Liver (tissue), 9 donors: Measurements from ENCODE around the gene PFKFB3. TPM values are rescaled to one million over a fixed set of nuclear protein-coding genes. Genes with fewer than 3 reads are reported as not detected.
"Not testable (repeated sequence)": the region's sequence is repeated elsewhere in the genome, so short reads cannot be mapped to it uniquely, and the experiment has no call there.

Experiments used
- DNase-seq: peaks from one replicate; pipeline ENCODE4 v3.0.0-alpha.2; 2017; ENCODE audit warnings: low spot score
- H3K27ac ChIP-seq, 2 donors: one replicate each; pipeline ENCODE4 v1.7.0; 2013; ENCODE audit warnings: inconsistent platforms in 2 of 2, low read length in 2 of 2, control low read depth in 1 of 2, low read depth in 1 of 2, mild to moderate bottlenecking in 1 of 2
- H3K27me3 ChIP-seq, 4 donors: one replicate each; pipeline versions ENCODE4 v1.6.1 to v1.7.0; 2013; ENCODE audit warnings: low read length in 3 of 4, inconsistent platforms in 1 of 4, mild to moderate bottlenecking in 1 of 4, moderate library complexity in 1 of 4; ENCODE audit not compliant: control insufficient read depth in 4 of 4, insufficient read depth in 4 of 4
- H3K36me3 ChIP-seq, 4 donors: one replicate each; pipeline versions ENCODE4 v1.6.1 to v1.7.0; 2013; ENCODE audit warnings: low read length in 3 of 4, mild to moderate bottlenecking in 3 of 4, low read depth in 1 of 4, moderate library complexity in 1 of 4; ENCODE audit not compliant: control insufficient read depth in 4 of 4, insufficient read depth in 3 of 4
- H3K4me1 ChIP-seq, 4 donors: one replicate each; pipeline versions ENCODE4 v1.6.1 to v1.7.0; 2013; ENCODE audit warnings: low read length in 3 of 4, mild to moderate bottlenecking in 3 of 4, moderate library complexity in 1 of 4; ENCODE audit not compliant: control insufficient read depth in 4 of 4, insufficient read depth in 4 of 4
- H3K4me3 ChIP-seq, 3 donors: one replicate each; pipeline versions ENCODE4 v1.6.1 to v1.7.0; 2013; ENCODE audit warnings: low read length in 3 of 3, control low read depth in 1 of 3, low read depth in 1 of 3, mild to moderate bottlenecking in 1 of 3
- H3K9ac ChIP-seq, 2 donors: one replicate each; pipeline ENCODE4 v1.7.0; 2013; ENCODE audit warnings: low read length in 2 of 2, mild to moderate bottlenecking in 2 of 2, moderate library complexity in 2 of 2, control low read depth in 1 of 2, low read depth in 1 of 2
- H3K9me3 ChIP-seq, 4 donors: one replicate each; pipeline versions ENCODE4 v1.6.1 to v1.7.0; 2013; ENCODE audit warnings: low read length in 3 of 4; ENCODE audit not compliant: control insufficient read depth in 4 of 4
- ATF3 ChIP-seq: IDR thresholded peaks from 2 replicates; pipeline ENCODE4 v1.6.1; 2016; ENCODE audit warnings: antibody characterized with exemption
- CTCF ChIP-seq: fragments of 150-350 bp; IDR thresholded peaks from 2 replicates; pipeline ENCODE4 v1.5.1; 2017; ENCODE audit warnings: improper control_type of control experiment, low read depth, low read length; ENCODE audit not compliant: missing input control
- FOXA1 ChIP-seq: IDR thresholded peaks from 2 replicates; pipeline ENCODE4 v1.6.1; 2016; ENCODE audit warnings: antibody characterized with exemption
- FOXA2 ChIP-seq: IDR thresholded peaks from 2 replicates; pipeline ENCODE4 v1.6.1; 2016; ENCODE audit warnings: antibody characterized with exemption
- GABPA ChIP-seq, 2 donors: IDR thresholded peaks in 1 of 2; conservative IDR thresholded peaks in 1 of 2; 2 replicates each; pipeline ENCODE4 v1.6.1; 2016; ENCODE audit warnings: antibody characterized with exemption in 2 of 2, mild to moderate bottlenecking in 1 of 2, moderate library complexity in 1 of 2
- HNF4A ChIP-seq, 2 donors: conservative IDR thresholded peaks; 2 replicates each; pipeline ENCODE4 v1.6.1; 2016; ENCODE audit warnings: antibody characterized with exemption in 2 of 2, mild to moderate bottlenecking in 2 of 2
- JUND ChIP-seq, 2 donors: IDR thresholded peaks; 2 replicates each; pipeline ENCODE4 v1.6.1; 2016; ENCODE audit warnings: antibody characterized with exemption in 2 of 2
- NR2F2 ChIP-seq: IDR thresholded peaks from 2 replicates; pipeline ENCODE4 v1.6.1; 2016; ENCODE audit warnings: antibody characterized with exemption
- RAD21 ChIP-seq, 2 donors: IDR thresholded peaks; 2 replicates each; pipeline ENCODE4 v1.6.1; 2016; ENCODE audit warnings: antibody characterized with exemption in 2 of 2, mild to moderate bottlenecking in 2 of 2
- RXRA ChIP-seq, 2 donors: IDR thresholded peaks; 2 replicates each; pipeline ENCODE4 v1.6.1; 2017 to 2018; ENCODE audit warnings: antibody characterized with exemption in 2 of 2, mild to moderate bottlenecking in 1 of 2
- SP1 ChIP-seq: IDR thresholded peaks from 2 replicates; pipeline ENCODE4 v1.6.1; 2018; ENCODE audit warnings: antibody characterized with exemption, mild to moderate bottlenecking
- TAF1 ChIP-seq: conservative IDR thresholded peaks from 2 replicates; pipeline ENCODE4 v1.6.1; 2016; ENCODE audit warnings: antibody characterized with exemption, mild to moderate bottlenecking
- YY1 ChIP-seq: IDR thresholded peaks from 2 replicates; pipeline ENCODE4 v1.6.1; 2016; ENCODE audit warnings: antibody characterized with exemption, mild to moderate bottlenecking
- WGBS: extraction: QIAGEN DNeasy Blood & Tissue Kit; methylation state at CpG from one replicate; pipeline ENCODE4 v1.1.7; 2013; 5-methylcytosine and 5-hydroxymethylcytosine counted together
- polyA plus RNA-seq, 2 donors: library from polyadenylated mRNA; stranded (reverse) in 1 of 2; unstranded in 1 of 2; fragments of 200-250 nt in 1 of 2; fragments of >200 nt in 1 of 2; fragmentation: Nextera tagmentation in 1 of 2; extraction: Ambion mirVana in 1 of 2; gene quantifications; one replicate each; pipeline versions ENCODE4 v1.2.1 to v1.2.3, GENCODE V29; 2013 to 2015
- total RNA-seq, 2 donors: library from RNA; depleted of rRNA; stranded (reverse); fragments of >200 nt; gene quantifications; one replicate each; pipeline ENCODE4 v1.2.3, GENCODE V29; 2014
- TF ChIP-seq, protein P1 (sequence below): IDR thresholded peaks from 2 replicates; pipeline ENCODE4 v1.6.1; 2016; ENCODE audit warnings: antibody characterized with exemption
- TF ChIP-seq, protein P2 (sequence below): IDR thresholded peaks from 2 replicates; pipeline ENCODE4 v1.6.1; 2016; ENCODE audit warnings: antibody characterized with exemption, mild to moderate bottlenecking
- donor health status: healthy.
- donor health status: healthy.
- donor health status: healthy.
- donor health status: healthy.
- donor health status: healthy.

PFKFB3 gene
- total and polyA plus RNA-seq, 4 donors = 1.6 to 9.1 (median 5.8) TPM

DNA sequence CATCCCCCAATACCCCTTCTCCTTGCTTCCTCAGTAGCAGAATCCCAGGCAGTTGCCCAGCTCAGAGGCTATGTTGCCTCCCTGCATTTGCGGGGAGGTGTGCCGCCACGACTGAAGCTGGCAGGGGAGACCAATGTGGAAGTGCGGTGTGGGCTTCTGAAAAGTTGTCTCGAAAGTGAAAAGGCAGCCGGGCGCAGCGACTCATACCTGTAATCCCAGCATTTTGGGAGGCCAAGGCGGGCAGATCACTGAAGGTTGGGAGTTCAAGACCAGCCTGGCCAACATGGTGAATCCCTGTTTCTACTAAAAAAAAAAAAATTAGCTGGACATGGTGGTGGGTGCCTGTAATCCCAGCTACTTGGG, 15.9 kb upstream of the PFKFB3 start:
- DNase-seq = no peak
- TF ChIP-seq GABPA (IDR thresholded peaks at IDR 0.05 in 1 of 2, conservative IDR thresholded peaks at IDR 0.05 in 1 of 2) (no peak), HNF4A (conservative IDR thresholded peaks at IDR 0.05) (no peak), YY1 (no peak), NR2F2 (no peak), SP1 (no peak), RXRA (IDR thresholded peaks at IDR 0.05) (no peak), FOXA1 (no peak), CTCF (no peak), TAF1 (no peak), ATF3 (no peak), JUND (IDR thresholded peaks at IDR 0.05) (no peak), RAD21 (IDR thresholded peaks at IDR 0.05) (no peak)
- TF ChIP-seq, protein P1, sequence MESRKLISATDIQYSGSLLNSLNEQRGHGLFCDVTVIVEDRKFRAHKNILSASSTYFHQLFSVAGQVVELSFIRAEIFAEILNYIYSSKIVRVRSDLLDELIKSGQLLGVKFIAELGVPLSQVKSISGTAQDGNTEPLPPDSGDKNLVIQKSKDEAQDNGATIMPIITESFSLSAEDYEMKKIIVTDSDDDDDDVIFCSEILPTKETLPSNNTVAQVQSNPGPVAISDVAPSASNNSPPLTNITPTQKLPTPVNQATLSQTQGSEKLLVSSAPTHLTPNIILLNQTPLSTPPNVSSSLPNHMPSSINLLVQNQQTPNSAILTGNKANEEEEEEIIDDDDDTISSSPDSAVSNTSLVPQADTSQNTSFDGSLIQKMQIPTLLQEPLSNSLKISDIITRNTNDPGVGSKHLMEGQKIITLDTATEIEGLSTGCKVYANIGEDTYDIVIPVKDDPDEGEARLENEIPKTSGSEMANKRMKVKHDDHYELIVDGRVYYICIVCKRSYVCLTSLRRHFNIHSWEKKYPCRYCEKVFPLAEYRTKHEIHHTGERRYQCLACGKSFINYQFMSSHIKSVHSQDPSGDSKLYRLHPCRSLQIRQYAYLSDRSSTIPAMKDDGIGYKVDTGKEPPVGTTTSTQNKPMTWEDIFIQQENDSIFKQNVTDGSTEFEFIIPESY = no peak
- TF ChIP-seq, protein P2, sequence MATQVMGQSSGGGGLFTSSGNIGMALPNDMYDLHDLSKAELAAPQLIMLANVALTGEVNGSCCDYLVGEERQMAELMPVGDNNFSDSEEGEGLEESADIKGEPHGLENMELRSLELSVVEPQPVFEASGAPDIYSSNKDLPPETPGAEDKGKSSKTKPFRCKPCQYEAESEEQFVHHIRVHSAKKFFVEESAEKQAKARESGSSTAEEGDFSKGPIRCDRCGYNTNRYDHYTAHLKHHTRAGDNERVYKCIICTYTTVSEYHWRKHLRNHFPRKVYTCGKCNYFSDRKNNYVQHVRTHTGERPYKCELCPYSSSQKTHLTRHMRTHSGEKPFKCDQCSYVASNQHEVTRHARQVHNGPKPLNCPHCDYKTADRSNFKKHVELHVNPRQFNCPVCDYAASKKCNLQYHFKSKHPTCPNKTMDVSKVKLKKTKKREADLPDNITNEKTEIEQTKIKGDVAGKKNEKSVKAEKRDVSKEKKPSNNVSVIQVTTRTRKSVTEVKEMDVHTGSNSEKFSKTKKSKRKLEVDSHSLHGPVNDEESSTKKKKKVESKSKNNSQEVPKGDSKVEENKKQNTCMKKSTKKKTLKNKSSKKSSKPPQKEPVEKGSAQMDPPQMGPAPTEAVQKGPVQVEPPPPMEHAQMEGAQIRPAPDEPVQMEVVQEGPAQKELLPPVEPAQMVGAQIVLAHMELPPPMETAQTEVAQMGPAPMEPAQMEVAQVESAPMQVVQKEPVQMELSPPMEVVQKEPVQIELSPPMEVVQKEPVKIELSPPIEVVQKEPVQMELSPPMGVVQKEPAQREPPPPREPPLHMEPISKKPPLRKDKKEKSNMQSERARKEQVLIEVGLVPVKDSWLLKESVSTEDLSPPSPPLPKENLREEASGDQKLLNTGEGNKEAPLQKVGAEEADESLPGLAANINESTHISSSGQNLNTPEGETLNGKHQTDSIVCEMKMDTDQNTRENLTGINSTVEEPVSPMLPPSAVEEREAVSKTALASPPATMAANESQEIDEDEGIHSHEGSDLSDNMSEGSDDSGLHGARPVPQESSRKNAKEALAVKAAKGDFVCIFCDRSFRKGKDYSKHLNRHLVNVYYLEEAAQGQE = no peak
- Histone ChIP-seq H3K4me1 (peaks cover 8 to 19% (median 14%) of the 10 kb centered on the region in 4 donors), H3K9ac (no peak overlapping the region), H3K4me3 (no peak overlapping the region), H3K27me3 (no peaks in the 10 kb centered on the region), H3K9me3 (no peaks in the 10 kb centered on the region), H3K27ac (no peak overlapping the region), H3K36me3 (no peaks in the 10 kb centered on the region)
- 91% methylated on average over 9 of the region's 9 CpGs for WGBS

DNA sequence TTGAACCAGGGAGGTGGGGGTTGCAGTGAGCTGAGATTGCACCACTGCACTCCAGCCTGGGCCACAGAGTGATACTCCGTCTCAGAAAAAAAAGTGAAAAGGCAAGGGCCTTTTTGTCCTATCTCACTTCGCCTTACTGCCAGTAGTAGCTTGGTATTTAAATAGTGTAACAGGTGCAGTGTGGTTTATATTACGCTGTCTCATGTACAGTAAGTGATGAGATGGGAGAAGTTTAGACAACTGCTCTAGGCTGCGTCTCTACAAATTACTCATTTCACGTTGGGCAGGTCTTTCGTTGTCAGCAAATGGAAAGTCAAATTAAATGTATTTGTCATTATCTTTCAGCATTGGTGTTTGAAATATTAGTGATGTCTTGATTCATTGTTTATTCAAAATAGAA, 15.5 kb upstream of the PFKFB3 start:
- H3K4me3 ChIP-seq = no peak overlapping the region
- no peaks in the 10 kb centered on the region for H3K36me3 ChIP-seq
- WGBS = 95% methylated on average over 6 of the region's 6 CpGs
- DNase-seq = no peak
- no peaks in the 10 kb centered on the region for H3K9me3 ChIP-seq
- H3K27ac ChIP-seq = no peak overlapping the region
- no peak overlapping the region for H3K9ac ChIP-seq
- no peak for TF ChIP-seq FOXA2
- TF ChIP-seq FOXA1 = no peak
- TF ChIP-seq ATF3 = no peak
- peaks cover 5 to 15% (median 10%) of the 10 kb centered on the region in 4 donors for H3K4me1 ChIP-seq
- H3K27me3 ChIP-seq = no peaks in the 10 kb centered on the region

GRCh38 chr10:6190033-6190432, 12.7 kb upstream of the PFKFB3 start:
- H3K9ac ChIP-seq, H3K27ac ChIP-seq, H3K36me3 ChIP-seq, DNase-seq, H3K27me3 ChIP-seq, H3K9me3 ChIP-seq, H3K4me3 ChIP-seq: not testable (repeated sequence)
- WGBS = 93% methylated on average over 9 of the region's 9 CpGs
- peaks cover 0 to 16% (median 10%) of the 10 kb centered on the region in 4 donors for H3K4me1 ChIP-seq
